ENCODE measurements around the gene POLR3K.
"Not testable (repeated sequence)": the region's sequence is repeated elsewhere in the genome, so short reads cannot be mapped to it uniquely, and the experiment has no call there.

The POLR3K gene

GRCh38 chr16:63998-64913 lies 10.8 kb upstream of the POLR3K start:
- DNase-seq = no peak

- no peak for DNase-seq
Observed at GRCh38 chr16:63466-63865, 10.1 kb upstream of the POLR3K start.

- DNase-seq = no peak
Observed at GRCh38 chr16:62968-63391, 9.6 kb upstream of the POLR3K start.

- no peak for DNase-seq
Observed at GRCh38 chr16:62283-62967, 9.0 kb upstream of the POLR3K start.

GRCh38 chr16:61879-62281 lies 8.5 kb upstream of the POLR3K start:
- no peak for DNase-seq

GRCh38 chr16:60929-61878 lies 7.8 kb upstream of the POLR3K start:
- no peak for DNase-seq

GRCh38 chr16:60166-60565 lies 6.8 kb upstream of the POLR3K start:
- DNase-seq = no peak

- DNase-seq = no peak
Observed at GRCh38 chr16:59440-60059, 6.1 kb upstream of the POLR3K start.

- DNase-seq = no peak
Observed at GRCh38 chr16:58491-59439, 5.4 kb upstream of the POLR3K start.

GRCh38 chr16:57711-58110 lies 4.3 kb upstream of the POLR3K start:
- no peak for DNase-seq

GRCh38 chr16:56231-56927 lies 3.0 kb upstream of the POLR3K start:
- no peak for DNase-seq

- DNase-seq = no peak
Observed at GRCh38 chr16:55571-56136, 2.2 kb upstream of the POLR3K start.

- no peak for DNase-seq
Observed at GRCh38 chr16:54237-54581, 801 bp upstream of the POLR3K start.

GRCh38 chr16:50769-51591 lies 2.4 kb downstream of the POLR3K start:
- DNase-seq = no peak

GRCh38 chr16:47234-47633 lies 6.2 kb downstream of the POLR3K start:
- no peak for DNase-seq

- not testable (repeated sequence) for DNase-seq
Observed at GRCh38 chr16:46510-46909, 6.9 kb downstream of the POLR3K start.

GRCh38 chr16:45454-45853 lies 8.0 kb downstream of the POLR3K start:
- no peak for DNase-seq

GRCh38 chr16:44655-45054 lies 8.8 kb downstream of the POLR3K start:
- DNase-seq = no peak

GRCh38 chr16:43294-43693 lies 10.1 kb downstream of the POLR3K start:
- DNase-seq = no peak

GRCh38 chr16:42691-43090 lies 10.7 kb downstream of the POLR3K start:
- no peak for DNase-seq
